HG02981 (cell line): ENCODE measurements around the gene TTLL7.
A peak's percentile ranks its signal among the peaks of the same experiment; 100 is the strongest.
"Not testable (repeated sequence)": the region's sequence is repeated elsewhere in the genome, so short reads cannot be mapped to it uniquely, and the experiment has no call there.

ENCODE experiments used
- ATAC-seq: cut with Tn5 transposase; IDR thresholded peaks from one replicate; pipeline ENCODE4 v1.9.1; 2021; ENCODE audit warnings: mild to moderate bottlenecking, moderate library complexity; ENCODE audit not compliant: unreplicated experiment

The TTLL7 gene

GRCh38 chr1:83934550-83934949 is 64.4 kb downstream of the TTLL7 start:
- ATAC-seq = no peak

- ATAC-seq = no peak
Measured at GRCh38 chr1:83932693-83933092, 66.2 kb downstream of the TTLL7 start.

DNA sequence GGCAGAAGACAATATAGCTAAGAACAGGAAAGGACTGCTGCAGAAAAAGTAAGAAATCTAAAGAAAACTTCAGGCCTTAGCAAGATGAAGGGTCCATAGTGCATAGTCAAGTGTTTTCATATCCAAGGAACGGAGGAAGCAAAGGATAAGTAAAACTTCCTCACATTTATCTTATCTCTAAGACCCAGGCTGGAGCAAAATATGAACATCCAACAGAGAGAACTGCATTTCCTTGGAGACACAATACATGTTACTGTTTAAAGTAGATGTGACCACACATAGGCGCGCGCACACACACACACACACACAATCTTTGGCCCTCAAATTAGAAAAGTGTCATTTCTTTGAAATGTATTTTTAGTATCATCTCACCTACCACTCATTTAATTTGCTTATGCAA is 66.7 kb downstream of the TTLL7 start:
- ATAC-seq = no peak

- peak; percentile 84 for ATAC-seq
Measured at GRCh38 chr1:83931658-83932253, 67.2 kb downstream of the TTLL7 start.

GRCh38 chr1:83929184-83929583 is 69.7 kb downstream of the TTLL7 start:
- ATAC-seq = no peak

GRCh38 chr1:83928396-83928795 is 70.5 kb downstream of the TTLL7 start:
- ATAC-seq = no peak

DNA sequence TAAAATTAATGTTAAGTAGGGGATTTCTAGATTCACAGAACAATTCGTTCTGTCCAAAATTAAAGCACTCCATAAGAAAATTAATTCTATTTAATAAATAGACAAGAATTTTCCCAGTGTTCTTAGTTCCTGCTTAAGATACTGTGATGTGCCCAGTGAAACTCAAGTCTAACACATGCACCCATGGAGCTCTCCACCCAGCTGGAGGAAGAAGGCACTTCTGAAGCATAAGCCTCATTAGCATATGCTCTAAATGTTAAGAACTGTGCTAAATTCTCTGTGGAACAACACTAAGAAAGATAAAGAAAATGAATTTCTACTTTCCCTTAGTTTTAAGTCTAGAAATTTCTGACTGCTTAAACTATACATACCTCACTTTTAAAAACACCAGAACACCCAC is 71.2 kb downstream of the TTLL7 start:
- ATAC-seq = no peak

DNA sequence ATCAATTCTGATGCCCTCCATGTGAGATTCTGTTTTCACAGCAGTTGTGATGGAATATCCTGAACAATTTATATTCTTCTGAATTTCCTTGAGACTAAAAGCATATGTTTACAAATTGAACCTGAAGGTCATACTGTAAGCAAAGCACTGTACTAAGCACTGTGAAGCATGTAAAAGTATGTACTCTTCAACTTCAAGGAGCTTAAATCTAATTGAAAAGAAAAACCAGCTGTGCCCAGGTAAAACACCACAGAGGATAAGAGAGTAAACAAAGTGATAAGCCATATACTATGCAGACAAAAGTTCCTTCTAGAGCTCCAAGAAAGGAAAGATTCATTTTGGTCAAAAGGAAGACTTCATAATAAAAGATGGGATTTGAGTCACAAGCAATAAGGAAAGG is 71.9 kb downstream of the TTLL7 start:
- ATAC-seq = no peak

DNA sequence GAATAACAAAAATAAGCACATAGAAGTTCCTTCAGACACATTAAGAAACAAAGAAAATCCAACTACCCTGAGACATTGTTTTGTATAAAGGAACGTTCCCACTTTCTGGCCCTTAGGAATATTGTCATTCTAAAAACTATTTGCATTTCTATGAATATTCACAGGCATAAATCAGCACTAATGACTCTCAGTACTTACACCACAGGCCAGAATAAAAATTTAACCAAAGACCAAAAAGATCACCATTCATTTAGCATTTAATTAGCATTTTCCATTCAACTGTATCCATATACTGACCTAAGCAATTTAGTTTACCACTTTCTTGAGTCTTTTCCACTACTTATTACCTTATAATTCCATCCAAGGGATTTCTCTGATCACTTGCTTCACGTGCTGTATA is 75.4 kb downstream of the TTLL7 start:
- ATAC-seq = no peak

DNA sequence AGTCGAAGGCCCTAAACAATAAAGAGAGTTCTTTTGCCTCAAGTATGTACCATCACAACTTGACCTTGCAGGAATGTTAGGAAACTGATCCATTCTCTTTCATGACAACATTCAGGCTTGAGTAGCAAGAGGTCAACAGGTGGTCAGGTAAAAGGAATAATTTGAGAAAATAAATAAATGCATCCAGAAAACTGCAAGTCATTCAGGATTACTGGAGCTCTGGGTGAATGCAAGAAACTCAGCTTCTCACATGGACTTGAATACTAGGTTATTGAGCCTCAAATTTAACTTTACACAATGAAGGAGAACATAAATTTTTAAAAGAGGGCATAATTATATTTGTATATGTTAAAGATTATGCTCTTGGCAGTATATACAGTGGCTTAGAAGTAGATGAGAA is 76.5 kb downstream of the TTLL7 start:
- no peak for ATAC-seq

GRCh38 chr1:83920320-83920719 is 78.6 kb downstream of the TTLL7 start:
- no peak for ATAC-seq

DNA sequence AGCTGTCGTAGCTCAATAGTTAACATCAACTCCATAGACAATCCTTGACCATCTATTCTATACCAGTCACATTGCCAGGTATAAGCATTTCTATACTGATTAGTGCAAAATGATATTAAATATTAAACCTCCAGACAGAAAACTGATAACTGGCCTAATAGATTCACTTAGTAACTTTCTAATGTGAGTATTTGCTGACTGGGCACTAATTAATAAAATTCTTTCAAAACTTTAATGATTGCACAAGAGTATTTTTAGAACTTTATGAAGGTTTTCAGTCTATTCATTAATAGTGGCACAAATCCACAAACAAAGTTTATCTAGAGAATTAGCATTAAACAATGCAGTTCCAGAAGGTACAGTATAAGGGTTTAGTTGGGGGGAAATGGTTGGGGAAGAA is 79.1 kb downstream of the TTLL7 start:
- no peak for ATAC-seq

GRCh38 chr1:83918688-83919285 is 80.1 kb downstream of the TTLL7 start:
- no peak for ATAC-seq

DNA sequence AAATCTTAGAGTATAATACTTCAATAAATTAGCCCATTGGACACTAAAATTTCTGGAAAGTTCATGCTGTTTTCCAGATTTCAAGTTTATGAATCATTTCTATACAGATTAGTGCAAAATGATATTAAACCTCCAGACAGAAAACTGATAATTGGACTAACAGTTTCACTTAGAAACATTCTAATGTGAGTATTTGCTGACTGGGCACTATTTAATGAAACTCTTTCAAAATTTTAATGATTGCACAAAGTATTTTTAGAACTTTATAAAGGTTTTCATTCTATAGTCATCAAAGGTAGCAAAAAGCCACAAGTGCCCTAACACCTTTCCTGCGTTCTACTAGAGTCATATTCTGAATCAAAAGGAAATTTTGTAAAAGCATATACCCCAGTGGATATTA is 81.0 kb downstream of the TTLL7 start:
- ATAC-seq = no peak

- not testable (repeated sequence) for ATAC-seq
Measured at GRCh38 chr1:83916094-83916493, 82.8 kb downstream of the TTLL7 start.

DNA sequence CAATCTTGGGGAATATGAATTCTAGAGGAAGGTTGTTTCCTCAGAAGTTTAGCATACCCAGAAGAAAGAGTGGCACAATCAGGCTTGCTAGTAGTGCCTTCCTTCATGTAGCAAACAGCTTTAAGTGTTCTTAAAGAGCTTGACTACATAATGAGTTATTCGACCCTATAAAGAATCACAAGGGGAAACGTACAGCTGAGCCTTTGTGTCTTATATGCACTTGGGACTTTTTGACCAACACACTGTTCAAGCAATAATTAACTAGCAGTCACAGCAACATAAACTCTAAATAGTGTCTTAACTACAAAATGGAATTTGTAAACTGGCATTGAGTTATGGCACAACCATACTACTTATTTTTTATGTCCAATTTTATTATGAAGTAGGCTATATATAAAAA is 86.1 kb downstream of the TTLL7 start:
- ATAC-seq = no peak

DNA sequence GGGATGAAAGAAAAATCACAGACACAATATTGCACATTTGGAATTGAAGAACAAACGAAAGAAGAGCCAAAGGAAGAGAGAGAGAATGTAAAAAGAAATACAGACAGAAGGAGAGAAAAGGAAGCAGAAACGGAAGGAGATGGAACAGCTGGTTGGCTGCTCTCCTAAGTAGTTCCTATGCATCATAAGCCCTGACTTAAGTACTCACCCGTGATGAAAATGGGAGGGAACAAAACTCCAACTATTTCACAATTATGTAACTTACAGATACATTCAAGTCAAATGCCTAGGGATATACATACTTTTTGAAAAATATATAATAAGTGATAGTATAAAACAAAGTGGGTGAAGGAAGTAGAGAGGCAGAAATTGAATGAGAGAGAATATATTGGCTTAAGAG is 88.5 kb downstream of the TTLL7 start:
- ATAC-seq = no peak

DNA sequence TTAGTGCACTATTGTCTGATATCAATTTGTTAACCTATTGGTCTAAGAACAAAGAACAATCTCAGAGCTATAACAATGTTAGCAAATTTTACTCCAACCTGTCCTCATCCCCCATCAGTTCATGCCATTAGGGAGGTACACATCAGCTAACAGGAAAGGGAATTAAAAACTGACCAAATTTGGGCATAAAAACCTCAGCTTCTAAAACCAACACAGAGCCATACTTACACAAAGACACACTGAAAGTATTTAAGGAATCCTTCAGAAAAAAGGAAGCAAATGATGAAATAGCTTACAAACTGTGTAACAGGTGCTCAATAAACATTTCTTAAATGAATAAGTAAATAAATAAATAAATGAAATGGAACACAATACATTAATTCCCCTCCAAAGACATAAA is 89.2 kb downstream of the TTLL7 start:
- ATAC-seq = no peak

- ATAC-seq = no peak
Measured at GRCh38 chr1:83905315-83905907, 93.5 kb downstream of the TTLL7 start.

- no peak for ATAC-seq
Measured at GRCh38 chr1:83901547-83902155, 97.3 kb downstream of the TTLL7 start.

- no peak for ATAC-seq
Measured at GRCh38 chr1:83900524-83900923, 98.4 kb downstream of the TTLL7 start.

- ATAC-seq = no peak
Measured at GRCh38 chr1:83897516-83897915, 101.4 kb downstream of the TTLL7 start.
